A549 (cell line): ENCODE data around the gene ATG2A. TPM values are rescaled to one million over a fixed set of nuclear protein-coding genes. Genes with fewer than 3 reads are reported as not detected.
A peak's percentile ranks its signal among the peaks of the same experiment; 100 is the strongest.

Experiments used
- ATAC-seq, 2 experiments: fragments of 200-7000 bp in 1 of 2; fragments of >200 bp in 1 of 2; cut with Nextera tagmentation in 1 of 2; cut with Tn5 transposase in 1 of 2; 3 replicates each; pipeline versions ENCODE4 v1.8.0 to v1.9.1; 2018 to 2020; ENCODE audit warnings: mild to moderate bottlenecking in 1 of 2, moderate library complexity in 1 of 2
- CTCF ChIA-PET: fragments of 300-600 bp; sonication (Branson Sonifier 250); formaldehyde crosslinking; extraction: SDS; loops from one replicate; lab custom pipeline; 2021; ENCODE audit warnings: antibody characterized with exemption, inconsistent platforms; lab: Yijun Ruan, JAX
- POLR2A ChIA-PET: fragments of 350-600 bp; formaldehyde crosslinking; extraction: SDS; loops from one replicate; lab custom pipeline; 2021; ENCODE audit warnings: antibody characterized with exemption, inconsistent platforms; lab: Yijun Ruan, JAX
- DNase-seq, 2 experiments: peaks; one replicate each; pipeline versions ENCODE4 v3.0.0 to v3.0.0-alpha.2; 2011 to 2016; ENCODE audit warnings: low read depth in 1 of 2, low spot score in 1 of 2
- FAIRE-seq: peaks from 2 replicates; lab custom pipeline; 2011; peaks lifted over from hg19 to GRCh38; lab: Jason Lieb, UNC
- H3K27ac ChIP-seq, 2 experiments: fragments of >200 bp; sonication (Bioruptor Twin); formaldehyde crosslinking; 3 replicates each; pipeline ENCODE4 v1.5.1; 2016 to 2017
- H3K4me1 ChIP-seq: fragments of >200 bp; sonication (Bioruptor Twin); formaldehyde crosslinking; 3 replicates; pipeline ENCODE4 v1.6.1; 2016
- H3K4me2 ChIP-seq: fragments of >200 bp; sonication (Bioruptor Twin); formaldehyde crosslinking; 3 replicates; pipeline ENCODE4 v1.6.1; 2016
- H3K4me3 ChIP-seq: fragments of >200 bp; sonication (Bioruptor Twin); formaldehyde crosslinking; 3 replicates; pipeline ENCODE4 v1.5.1; 2016
- H3K9me3 ChIP-seq: fragments of >200 bp; sonication (Bioruptor Twin); formaldehyde crosslinking; 3 replicates; pipeline ENCODE4 v1.6.1; 2016
- CBX2 ChIP-seq: fragments of 200-600 bp; sonication (generic); IDR thresholded peaks from 2 replicates; pipeline ENCODE4 v1.6.1; 2016; ENCODE audit warnings: low read depth, mild to moderate bottlenecking, borderline replicate concordance
- CEBPB ChIP-seq, 2 experiments: fragments of >200 bp in 1 of 2; sonication (Bioruptor Twin) in 1 of 2; formaldehyde crosslinking in 1 of 2; IDR thresholded peaks; 2 replicates each; pipeline ENCODE4 v1.6.1; 2012 to 2016
- EHF ChIP-seq: fragments of 250-450 bp; sonication (Bioruptor Pico); IDR thresholded peaks from 2 replicates; pipeline ENCODE4 v1.5.0; 2020; ENCODE audit warnings: mild to moderate bottlenecking
- ESRRA ChIP-seq: fragments of 150-350 bp; IDR thresholded peaks from 2 replicates; pipeline ENCODE4 v1.6.1; 2014; ENCODE audit warnings: mild to moderate bottlenecking, low read length, borderline replicate concordance
- FOSB ChIP-seq: fragments of 250-450 bp; sonication (Bioruptor Pico); IDR thresholded peaks from 2 replicates; pipeline ENCODE4 v1.5.0; 2020; ENCODE audit warnings: mild to moderate bottlenecking, moderate library complexity
- FOSL2 ChIP-seq, 2 experiments: fragments of 450-650 bp in 1 of 2; fragments of >200 bp in 1 of 2; sonication (Bioruptor Twin) in 1 of 2; formaldehyde crosslinking; IDR thresholded peaks; 2 replicates each; pipeline versions ENCODE4 v1.5.0 to v1.6.1; 2016 to 2020; ENCODE audit warnings: mild to moderate bottlenecking in 1 of 2, moderate library complexity in 1 of 2
- FOXS1 ChIP-seq: fragments of 250-450 bp; sonication (Bioruptor Pico); IDR thresholded peaks from 2 replicates; pipeline ENCODE4 v1.5.0; 2020; ENCODE audit warnings: mild to moderate bottlenecking, moderate library complexity
- HMGXB4 ChIP-seq: fragments of 250-450 bp; sonication (Bioruptor Pico); IDR thresholded peaks from 2 replicates; pipeline ENCODE4 v1.5.0; 2021; ENCODE audit warnings: mild to moderate bottlenecking, moderate library complexity, borderline replicate concordance
- HOXA7 ChIP-seq: fragments of 250-450 bp; sonication (Bioruptor Pico); IDR thresholded peaks from 2 replicates; pipeline ENCODE4 v1.5.0; 2020; ENCODE audit warnings: mild to moderate bottlenecking, moderate library complexity
- HOXB13 ChIP-seq: fragments of 250-450 bp; sonication (Bioruptor Pico); IDR thresholded peaks from 2 replicates; pipeline ENCODE4 v1.5.0; 2020; ENCODE audit warnings: low read depth, mild to moderate bottlenecking, moderate library complexity
- HOXB5 ChIP-seq: fragments of 250-450 bp; sonication (Bioruptor Pico); IDR thresholded peaks from 2 replicates; pipeline ENCODE4 v1.5.0; 2020; ENCODE audit warnings: mild to moderate bottlenecking, moderate library complexity
- JUN ChIP-seq, 2 experiments: fragments of >200 bp; sonication (Bioruptor Twin); formaldehyde crosslinking; IDR thresholded peaks; 2 replicates in 1 of 2; 3 replicates in 1 of 2; pipeline ENCODE4 v1.6.1; 2016 to 2017
- MYC ChIP-seq: IDR thresholded peaks from 2 replicates; pipeline ENCODE4 v1.6.1; 2012; ENCODE audit warnings: mild to moderate bottlenecking, inconsistent platforms, low read length, improper control_type of control experiment, borderline replicate concordance
- NFE2L2 ChIP-seq: fragments of 150-350 bp; conservative IDR thresholded peaks from 2 replicates; pipeline ENCODE4 v1.6.1; 2014; ENCODE audit warnings: low read length
- NR3C1 ChIP-seq: fragments of >200 bp; sonication (Bioruptor Twin); formaldehyde crosslinking; IDR thresholded peaks from 3 replicates; pipeline ENCODE4 v1.6.1; 2017
- PHF8 ChIP-seq: fragments of 200-600 bp; sonication (generic); IDR thresholded peaks from 2 replicates; pipeline ENCODE4 v1.6.1; 2016; ENCODE audit warnings: low read depth, mild to moderate bottlenecking, antibody characterized with exemption, moderate library complexity, borderline replicate concordance
- POLR2A ChIP-seq: IDR thresholded peaks from 2 replicates; pipeline ENCODE4 v1.6.1; 2012; ENCODE audit warnings: mild to moderate bottlenecking, low read length
- RAD21 ChIP-seq, 2 experiments: fragments of >200 bp in 1 of 2; sonication (Bioruptor Twin) in 1 of 2; formaldehyde crosslinking in 1 of 2; IDR thresholded peaks in 1 of 2; conservative IDR thresholded peaks in 1 of 2; 2 replicates in 1 of 2; 3 replicates in 1 of 2; pipeline ENCODE4 v1.6.1; 2012 to 2018; ENCODE audit warnings: inconsistent platforms in 1 of 2
- RARB ChIP-seq: fragments of 250-450 bp; sonication (Bioruptor Pico); IDR thresholded peaks from 2 replicates; pipeline ENCODE4 v1.8.0; 2021; ENCODE audit warnings: mild to moderate bottlenecking, moderate library complexity
- RCOR1 ChIP-seq: fragments of 150-350 bp; IDR thresholded peaks from 2 replicates; pipeline ENCODE4 v1.6.1; 2014; ENCODE audit warnings: antibody characterized with exemption, low read length, low read depth
- RFX5 ChIP-seq: fragments of 450-650 bp; IDR thresholded peaks from 2 replicates; pipeline ENCODE4 v1.7.1; 2014; ENCODE audit warnings: antibody characterized with exemption, mild to moderate bottlenecking, moderate library complexity
- SMC3 ChIP-seq: fragments of >200 bp; sonication (Bioruptor Twin); formaldehyde crosslinking; IDR thresholded peaks from 3 replicates; pipeline ENCODE4 v1.6.1; 2018; ENCODE audit warnings: inconsistent platforms
- SREBF2 ChIP-seq: fragments of 450-650 bp; IDR thresholded peaks from 2 replicates; pipeline ENCODE4 v1.6.1; 2014; ENCODE audit warnings: mild to moderate bottlenecking, moderate library complexity
- USF2 ChIP-seq: fragments of 450-650 bp; IDR thresholded peaks from 2 replicates; pipeline ENCODE4 v1.6.1; 2014; ENCODE audit warnings: antibody characterized with exemption
- ZFP36 ChIP-seq: fragments of 450-650 bp; IDR thresholded peaks from 2 replicates; pipeline ENCODE4 v1.6.1; 2014; ENCODE audit warnings: borderline replicate concordance; ENCODE audit not compliant: partially characterized antibody
- WGBS: methylation state at CpG from one replicate; pipeline ENCODE4 v1.1.6; 2017; ENCODE audit errors: missing lambda C conversion rate; 5-methylcytosine and 5-hydroxymethylcytosine counted together
- polyA plus RNA-seq, 4 experiments: library from polyadenylated mRNA; depleted of rRNA in 3 of 4; stranded (reverse); fragments of >200 nt; fragmentation: RNase III in 1 of 4; extraction: RNeasy Plus Mini Kit Qiagen cat#74134 plus additional on column Dnase treatment in 1 of 4; gene quantifications; 2 replicates in 3 of 4; 3 replicates in 1 of 4; pipeline ENCODE4 v1.2.3, GENCODE V29; 2011 to 2017
- TF ChIP-seq, protein P1 (sequence below): fragments of >200 bp; sonication (Bioruptor Twin); formaldehyde crosslinking; IDR thresholded peaks from 2 replicates; pipeline ENCODE4 v1.6.1; 2016
- TF ChIP-seq, protein P2 (sequence below): IDR thresholded peaks from 2 replicates; pipeline ENCODE4 v1.6.1; 2012

The ATG2A gene
- polyA plus RNA-seq, 2 of the 4 experiments (the other 2 are of a cell fraction), result 3.1 to 13.4 TPM

GRCh38 chr11:64858467-64859263, 58.3 kb downstream of the ATG2A start:
- H3K27ac ChIP-seq, result peak overlapping the region; percentile 7 to 62; a peak in 4 of 6 replicates
- ChIA-PET POLR2A (interaction anchor here (2.0 kb wide), 1 partner anchor 19 kb away, joined by 6 read pairs; no protein-coding TSS in a partner anchor), CTCF (interaction anchor here (0.6 to 39.4 kb wide), 4 partner anchors 2 to 56 kb away, joined by 3 to 1607 read pairs (median 462); partner anchors contain the start of genes CDC42BPG, EHD1 and MAP4K2)
- no peaks in the 10 kb centered on the region for H3K9me3 ChIP-seq
- WGBS, result 79% methylated on average over 19 of the region's 19 CpGs
- FAIRE-seq, result no peak
- DNase-seq, result no peak
- no peak for TF ChIP-seq FOSB (CRISPR knock-in tag)
- TF ChIP-seq JUN (IDR thresholded peaks at IDR 0.05), result no peak
- no peak for TF ChIP-seq HOXB5 (CRISPR knock-in tag)
- H3K4me2 ChIP-seq, result no peak overlapping the region
- H3K4me1 ChIP-seq, result peaks cover 49% of the 10 kb centered on the region
- no peak for ATAC-seq
- no peak overlapping the region for H3K4me3 ChIP-seq

DNA sequence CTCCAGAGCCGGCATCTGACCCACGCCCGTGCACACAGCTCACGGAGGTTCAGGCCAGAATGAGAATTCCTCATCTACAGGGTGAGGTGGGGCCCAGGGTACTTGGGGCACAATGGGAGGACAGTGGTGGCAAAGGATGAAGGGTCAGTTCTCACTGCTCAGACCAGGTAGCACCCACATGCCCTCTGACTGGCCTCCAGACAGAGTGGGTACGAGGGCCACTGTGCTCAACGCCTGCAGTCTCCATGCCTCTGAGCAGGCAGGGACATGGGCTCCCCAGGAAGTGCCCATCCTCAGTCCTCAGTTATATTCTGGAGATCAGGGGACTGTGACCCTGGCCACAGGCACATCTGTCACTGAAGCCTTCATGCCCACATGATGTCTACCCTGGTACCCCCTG, 59.5 kb downstream of the ATG2A start:
- Histone ChIP-seq H3K4me1 (peaks cover 57% of the 10 kb centered on the region), H3K4me3 (no peak overlapping the region), H3K4me2 (no peak overlapping the region), H3K27ac (peak overlapping the region; percentile 91 to 92), H3K9me3 (no peaks in the 10 kb centered on the region)
- no peak for DNase-seq
- WGBS, result 92% methylated on average over 6 of the region's 6 CpGs
- ATAC-seq, result no peak
- no peak for FAIRE-seq
- TF ChIP-seq SREBF2 (no peak), ZFP36 (no peak), RAD21 (conservative IDR thresholded peaks at IDR 0.05 in 1 of 2, IDR thresholded peaks at IDR 0.05 in 1 of 2) (no peak), RCOR1 (no peak), CBX2 (no peak), POLR2A (no peak), HOXB5 (CRISPR knock-in tag) (no peak), CEBPB (IDR thresholded peaks at IDR 0.05) (no peak), FOSB (CRISPR knock-in tag) (no peak), HOXB13 (CRISPR knock-in tag) (no peak), HMGXB4 (CRISPR knock-in tag) (no peak), USF2 (no peak), MYC (no peak)
- TF ChIP-seq, protein P1, sequence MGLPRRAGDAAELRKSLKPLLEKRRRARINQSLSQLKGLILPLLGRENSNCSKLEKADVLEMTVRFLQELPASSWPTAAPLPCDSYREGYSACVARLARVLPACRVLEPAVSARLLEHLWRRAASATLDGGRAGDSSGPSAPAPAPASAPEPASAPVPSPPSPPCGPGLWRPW, result no peak
- ChIA-PET CTCF (interaction anchor here (0.6 to 39.4 kb wide), 4 partner anchors 4 to 204 kb away, joined by 3 to 1607 read pairs (median 462); partner anchors contain the start of genes CDC42BPG and EHD1), POLR2A (interaction anchor here (1.3 kb wide), 1 partner anchor 23 kb away, joined by 3 read pairs; no protein-coding TSS in a partner anchor)

- Histone ChIP-seq H3K27ac (peak overlapping the region; percentile 91 to 92), H3K4me2 (peak overlapping the region; percentile 78), H3K4me1 (peaks cover 66% of the 10 kb centered on the region), H3K9me3 (no peaks in the 10 kb centered on the region), H3K4me3 (no peak overlapping the region)
- DNase-seq, result peak; percentile 81 to 86
- WGBS, result 52% methylated on average over 18 of the region's 20 CpGs
- CTCF ChIA-PET, result interaction anchor here (0.6 to 39.4 kb wide), 6 partner anchors 4 to 254 kb away, joined by 3 to 1607 read pairs (median 240); partner anchors contain the start of genes ARL2, CDC42BPG and EHD1
- peak; percentile 67 to 74 for ATAC-seq
- no peak for FAIRE-seq
- POLR2A ChIA-PET, result interaction anchor here (0.6 to 2.9 kb wide), 4 partner anchors 21 to 78 kb away, joined by 3 to 27 read pairs (median 4); partner anchors contain the start of genes EHD1 and SF1
- TF ChIP-seq FOXS1 (CRISPR knock-in tag) (peak; percentile 52; the same call in 1 of the 2 replicates), CEBPB (IDR thresholded peaks at IDR 0.05) (peak; percentile 63 to 88; a peak in 3 of 4 replicates), EHF (peak; percentile 91), JUN (IDR thresholded peaks at IDR 0.05) (peak; percentile 53 to 63; a peak in 2 of 5 replicates), HOXA7 (CRISPR knock-in tag) (0 out of 2 replicates have a peak, but pooled peaks have one; percentile 52), RARB (CRISPR knock-in tag) (no peak), HOXB5 (CRISPR knock-in tag) (peak; percentile 81), PHF8 (no peak), NFE2L2 (no peak), FOSL2 (IDR thresholded peaks at IDR 0.05) (peak; percentile 55; the same call in 1 of the 2 replicates), FOSL2 (CRISPR knock-in tag; IDR thresholded peaks at IDR 0.05) (peak; percentile 91), RCOR1 (no peak), SMC3 (peak; percentile 26; the same call in 1 of the 3 replicates), RFX5 (no peak), ESRRA (no peak), NR3C1 (no peak)
- TF ChIP-seq, protein P2, sequence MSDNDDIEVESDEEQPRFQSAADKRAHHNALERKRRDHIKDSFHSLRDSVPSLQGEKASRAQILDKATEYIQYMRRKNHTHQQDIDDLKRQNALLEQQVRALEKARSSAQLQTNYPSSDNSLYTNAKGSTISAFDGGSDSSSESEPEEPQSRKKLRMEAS, result peak; percentile 73; the same call in 1 of the 2 replicates
These were observed 60.4 kb downstream of the ATG2A start for GRCh38 chr11:64856382-64857227.
